Kidney epithelial cell (primary cell): ENCODE data around the gene NCKIPSD. TPM values are rescaled to one million over a fixed set of nuclear protein-coding genes. Genes with fewer than 3 reads are reported as not detected.

ENCODE experiments used
- DNase-seq: peaks from one replicate; pipeline ENCODE4 v3.0.0-alpha.2; 2010; ENCODE audit warnings: low read depth
- H3K27me3 ChIP-seq: 2 replicates; pipeline ENCODE4 v1.6.0; 2011; ENCODE audit warnings: low read length; ENCODE audit not compliant: control insufficient read depth, insufficient read depth
- H3K36me3 ChIP-seq: 2 replicates; pipeline ENCODE4 v1.5.1; 2011; ENCODE audit warnings: low read length; ENCODE audit not compliant: control insufficient read depth, insufficient read depth
- H3K4me3 ChIP-seq: 2 replicates; pipeline ENCODE4 v1.5.1; 2011; ENCODE audit warnings: low read depth, mild to moderate bottlenecking, control low read depth, low read length
- total RNA-seq: library from RNA; depleted of rRNA; stranded (reverse); fragments of >200 nt; gene quantifications from 2 replicates; pipeline ENCODE4 v1.2.3, GENCODE V29; 2015
- TF ChIP-seq, protein P1 (sequence below): IDR thresholded peaks from 2 replicates; pipeline ENCODE4 v1.5.1; 2011; ENCODE audit warnings: mild to moderate bottlenecking, moderate library complexity, low read length, control low read depth, inconsistent platforms; ENCODE audit not compliant: insufficient read depth, poor library complexity, severe bottlenecking

The NCKIPSD gene
- total RNA-seq, 1 donor from 2014 or later = 15.3 TPM

DNA sequence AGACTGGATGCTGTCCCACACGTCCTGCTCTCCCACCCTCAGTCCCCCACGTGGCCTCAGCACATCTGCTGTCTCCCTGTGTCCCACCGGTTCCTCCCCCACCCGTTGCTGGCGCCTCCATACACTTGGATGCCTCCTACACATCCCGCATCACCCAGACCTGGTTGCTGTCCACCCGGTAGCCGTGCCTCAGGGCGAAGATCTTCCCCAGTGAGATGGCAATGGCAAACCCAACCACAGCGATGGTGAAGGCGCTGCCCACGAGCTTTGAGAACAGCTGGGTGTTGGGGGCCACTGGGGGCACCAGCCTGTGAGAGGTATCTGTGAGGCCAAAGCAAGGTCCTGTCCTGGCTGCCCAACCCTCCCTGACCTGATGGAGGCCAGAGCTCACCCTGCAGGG lies 54.9 kb downstream of the NCKIPSD start:
- Histone ChIP-seq H3K4me3 (no peak overlapping the region), H3K36me3 (peaks cover 8% of the 10 kb centered on the region), H3K27me3 (no peaks in the 10 kb centered on the region)
- no peak for DNase-seq
- TF ChIP-seq, protein P1, sequence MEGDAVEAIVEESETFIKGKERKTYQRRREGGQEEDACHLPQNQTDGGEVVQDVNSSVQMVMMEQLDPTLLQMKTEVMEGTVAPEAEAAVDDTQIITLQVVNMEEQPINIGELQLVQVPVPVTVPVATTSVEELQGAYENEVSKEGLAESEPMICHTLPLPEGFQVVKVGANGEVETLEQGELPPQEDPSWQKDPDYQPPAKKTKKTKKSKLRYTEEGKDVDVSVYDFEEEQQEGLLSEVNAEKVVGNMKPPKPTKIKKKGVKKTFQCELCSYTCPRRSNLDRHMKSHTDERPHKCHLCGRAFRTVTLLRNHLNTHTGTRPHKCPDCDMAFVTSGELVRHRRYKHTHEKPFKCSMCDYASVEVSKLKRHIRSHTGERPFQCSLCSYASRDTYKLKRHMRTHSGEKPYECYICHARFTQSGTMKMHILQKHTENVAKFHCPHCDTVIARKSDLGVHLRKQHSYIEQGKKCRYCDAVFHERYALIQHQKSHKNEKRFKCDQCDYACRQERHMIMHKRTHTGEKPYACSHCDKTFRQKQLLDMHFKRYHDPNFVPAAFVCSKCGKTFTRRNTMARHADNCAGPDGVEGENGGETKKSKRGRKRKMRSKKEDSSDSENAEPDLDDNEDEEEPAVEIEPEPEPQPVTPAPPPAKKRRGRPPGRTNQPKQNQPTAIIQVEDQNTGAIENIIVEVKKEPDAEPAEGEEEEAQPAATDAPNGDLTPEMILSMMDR = no peak

DNA sequence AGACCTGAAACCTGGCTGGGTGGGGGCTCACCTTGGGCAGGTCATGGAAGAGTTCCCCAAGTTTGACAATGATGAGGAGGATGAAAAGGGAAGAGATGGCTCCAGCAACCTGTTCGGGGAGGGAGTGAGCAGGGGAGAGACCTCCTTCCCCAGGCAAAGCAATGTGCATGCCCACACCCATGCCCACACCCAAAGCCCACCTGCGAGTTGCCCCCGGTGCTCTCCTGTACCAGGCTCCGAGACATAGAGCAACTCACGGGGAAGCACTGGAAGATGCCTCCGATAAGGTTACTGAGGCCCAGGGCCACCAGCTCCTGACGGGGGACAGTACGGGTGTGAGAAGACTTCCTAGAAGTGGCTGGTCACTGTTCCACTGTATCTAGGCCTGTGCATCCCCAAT lies 55.3 kb downstream of the NCKIPSD start:
- TF ChIP-seq, protein P1 = no peak
- DNase-seq = no peak
- Histone ChIP-seq H3K36me3 (peaks cover 8% of the 10 kb centered on the region), H3K4me3 (no peak overlapping the region), H3K27me3 (no peaks in the 10 kb centered on the region)

DNA sequence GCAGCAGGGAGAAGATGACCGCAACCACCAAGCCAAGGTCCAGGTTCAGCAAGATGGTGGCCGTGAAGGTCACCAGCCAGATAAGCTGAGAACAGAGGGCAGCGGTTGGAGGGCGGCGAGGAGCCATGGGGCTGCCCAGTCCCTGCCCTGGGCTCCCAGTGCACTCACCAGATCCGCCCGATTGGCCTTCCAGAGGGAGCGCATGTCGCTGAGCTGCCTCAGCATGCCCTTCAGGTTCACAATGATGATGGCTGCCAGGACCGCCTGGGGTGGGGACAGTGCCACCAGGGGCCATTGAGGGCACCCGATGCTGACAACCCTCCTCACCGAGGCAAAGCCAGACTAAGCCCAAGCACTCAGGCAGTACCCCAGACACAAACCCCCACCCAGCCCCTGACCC lies 55.8 kb downstream of the NCKIPSD start:
- no peak for DNase-seq
- no peak overlapping the region for H3K4me3 ChIP-seq
- peaks cover 8% of the 10 kb centered on the region for H3K36me3 ChIP-seq
- H3K27me3 ChIP-seq = no peaks in the 10 kb centered on the region
- TF ChIP-seq, protein P1 = no peak

DNA sequence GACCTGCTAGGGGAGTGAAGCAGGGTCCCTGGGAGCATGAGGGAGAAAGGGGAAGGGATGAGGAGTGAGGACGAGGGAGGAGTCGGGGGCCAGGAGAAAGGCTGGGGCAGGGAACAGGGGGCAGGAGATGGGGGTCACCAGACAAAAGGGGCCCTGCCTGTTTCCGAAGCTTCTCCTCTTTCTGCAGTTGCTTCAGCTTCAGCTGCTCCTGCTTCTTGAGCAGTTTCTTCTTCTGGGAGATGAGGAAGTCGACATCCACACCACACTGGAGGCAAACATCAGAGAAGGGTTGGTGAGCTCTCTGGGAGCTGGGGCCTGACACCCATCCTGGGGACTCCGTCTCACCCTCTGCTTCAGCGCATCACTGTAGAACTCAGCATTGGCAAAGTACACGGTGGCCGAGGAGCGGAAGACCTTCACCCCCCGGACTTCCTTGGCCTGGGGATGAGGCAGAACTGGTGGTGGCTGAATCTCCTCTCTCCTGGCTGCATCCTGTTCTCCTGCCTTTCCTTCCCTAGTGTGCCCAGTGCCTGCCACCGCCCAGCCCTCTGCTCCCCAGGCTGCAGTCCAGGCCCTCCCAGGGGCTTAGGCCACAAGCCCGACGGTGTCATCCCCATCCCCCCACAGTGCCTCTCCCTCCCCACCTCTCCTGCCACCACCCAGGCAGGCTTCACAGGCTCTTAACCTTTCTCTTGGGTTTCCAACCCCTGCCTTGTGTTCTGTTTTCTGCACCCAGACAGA lies 57.3 kb downstream of the NCKIPSD start:
- H3K36me3 ChIP-seq = peaks cover 8% of the 10 kb centered on the region
- no peak for DNase-seq
- no peak overlapping the region for H3K4me3 ChIP-seq
- TF ChIP-seq, protein P1 = no peak
- H3K27me3 ChIP-seq = no peaks in the 10 kb centered on the region

DNA sequence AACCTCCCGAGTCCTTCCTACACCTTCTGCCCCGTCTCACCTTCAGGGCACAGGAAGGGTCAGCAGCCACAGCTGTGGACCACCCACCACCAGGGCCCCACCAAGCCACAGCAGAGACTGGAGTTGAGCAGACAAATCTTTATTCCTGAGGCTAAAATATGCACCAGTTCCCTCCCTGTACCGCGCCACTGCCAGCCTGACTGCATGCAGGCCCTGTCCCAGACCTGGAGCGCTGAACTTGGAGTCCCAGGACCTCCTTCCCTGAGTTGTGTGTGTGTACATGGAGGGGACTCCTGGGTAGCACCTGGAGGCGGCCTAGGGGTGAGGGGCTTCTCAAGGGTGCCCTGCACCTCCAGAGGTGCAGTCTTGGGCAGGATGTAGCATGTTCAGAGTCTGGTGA lies 60.1 kb downstream of the NCKIPSD start:
- DNase-seq = no peak
- no peak overlapping the region for H3K4me3 ChIP-seq
- H3K36me3 ChIP-seq = peaks cover 6% of the 10 kb centered on the region
- TF ChIP-seq, protein P1 = no peak
- H3K27me3 ChIP-seq = no peaks in the 10 kb centered on the region

DNA sequence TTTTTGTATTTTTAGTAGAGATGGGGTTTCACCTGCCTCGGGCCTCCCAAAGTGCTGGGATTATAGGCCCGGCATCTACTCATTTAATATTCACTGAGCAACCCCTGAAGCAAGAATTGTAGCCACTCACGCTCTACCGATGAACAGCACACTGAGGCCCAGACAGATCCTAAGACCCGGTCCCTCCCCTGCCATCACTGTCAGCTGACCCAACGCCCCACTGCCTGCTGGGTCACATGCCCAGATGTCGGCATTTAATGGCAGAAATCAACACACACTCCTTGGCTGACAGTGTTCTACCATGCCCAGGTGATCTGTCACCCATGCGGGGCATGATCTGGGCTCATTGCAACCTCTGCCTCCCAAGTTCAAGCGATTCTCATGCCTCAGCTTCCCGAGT lies 60.9 kb downstream of the NCKIPSD start:
- peaks cover 3% of the 10 kb centered on the region for H3K36me3 ChIP-seq
- no peak for DNase-seq
- H3K4me3 ChIP-seq = no peak overlapping the region
- H3K27me3 ChIP-seq = no peaks in the 10 kb centered on the region
- TF ChIP-seq, protein P1 = no peak
